Amygdala (tissue), 56 donors: ENCODE data around the gene CCDC27.

Experiments
- DNase-seq, 56 donors: peaks; one replicate each; lab custom pipeline; 2025; lab: John Stamatoyannopoulos, UW

CCDC27 gene

DNA sequence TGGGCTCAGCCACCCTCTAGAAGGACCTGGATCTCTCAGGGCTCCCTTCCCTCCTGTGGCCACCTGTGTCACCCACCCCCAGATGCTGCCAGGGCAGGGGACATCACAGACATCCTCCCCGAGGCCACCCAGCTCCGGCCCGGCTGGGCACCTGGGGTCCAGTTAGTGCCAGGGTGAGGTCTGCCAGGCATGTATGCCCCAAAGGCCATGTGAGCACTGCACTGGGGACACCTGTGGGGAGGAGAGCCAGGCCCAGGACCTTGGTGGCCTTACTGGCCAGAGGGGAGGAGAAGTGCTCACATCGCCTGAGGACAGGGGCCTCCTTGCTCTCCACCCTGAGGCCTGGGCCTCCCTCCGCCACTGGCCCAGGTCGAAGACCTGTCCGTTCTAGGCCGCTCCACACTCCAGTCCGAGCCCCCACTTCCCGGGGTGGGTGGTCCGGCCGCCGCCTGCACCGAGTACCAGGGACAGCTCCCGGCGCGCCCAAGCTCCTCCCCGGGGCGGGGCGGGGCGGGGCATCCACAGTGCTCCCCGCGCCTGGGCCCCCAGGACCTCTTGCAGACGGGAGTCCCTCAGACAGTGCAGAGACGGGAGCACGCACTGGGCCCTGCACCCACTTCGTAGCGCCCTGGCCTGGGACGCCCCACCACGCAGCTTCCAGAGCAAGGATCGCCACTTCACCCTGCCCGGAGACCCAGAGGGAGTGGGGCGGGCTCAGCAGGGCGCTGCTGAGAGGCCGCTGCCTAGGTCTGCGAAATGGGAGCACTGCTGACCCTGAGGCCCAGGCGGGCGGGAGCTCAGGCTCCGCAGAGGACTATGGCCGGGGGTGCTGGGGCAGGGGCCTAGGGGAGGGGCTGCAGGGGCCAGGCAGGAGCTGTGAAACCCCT is 34.3 kb upstream of the CCDC27 start:
- no peak for DNase-seq

DNA sequence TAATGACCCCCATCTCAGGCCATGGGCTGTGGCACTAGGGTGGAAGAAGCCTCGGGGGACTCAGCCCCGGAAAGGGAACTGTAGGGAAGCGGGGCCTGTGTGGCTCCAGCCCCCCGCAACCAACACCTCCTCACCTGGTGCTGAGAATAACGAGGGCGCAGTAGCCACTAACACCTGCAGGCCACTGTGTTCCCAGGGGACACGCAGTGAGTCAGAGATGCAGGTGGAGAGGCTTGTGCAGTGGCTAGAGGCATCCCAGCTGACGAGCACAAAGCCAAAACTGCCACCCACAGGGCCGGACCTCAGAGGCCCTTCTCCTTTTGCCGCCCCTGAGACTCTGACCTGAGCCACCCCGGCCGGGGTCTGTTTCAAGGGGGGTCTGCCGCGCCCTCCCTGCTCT is 33.5 kb upstream of the CCDC27 start:
- no peak for DNase-seq

DNA sequence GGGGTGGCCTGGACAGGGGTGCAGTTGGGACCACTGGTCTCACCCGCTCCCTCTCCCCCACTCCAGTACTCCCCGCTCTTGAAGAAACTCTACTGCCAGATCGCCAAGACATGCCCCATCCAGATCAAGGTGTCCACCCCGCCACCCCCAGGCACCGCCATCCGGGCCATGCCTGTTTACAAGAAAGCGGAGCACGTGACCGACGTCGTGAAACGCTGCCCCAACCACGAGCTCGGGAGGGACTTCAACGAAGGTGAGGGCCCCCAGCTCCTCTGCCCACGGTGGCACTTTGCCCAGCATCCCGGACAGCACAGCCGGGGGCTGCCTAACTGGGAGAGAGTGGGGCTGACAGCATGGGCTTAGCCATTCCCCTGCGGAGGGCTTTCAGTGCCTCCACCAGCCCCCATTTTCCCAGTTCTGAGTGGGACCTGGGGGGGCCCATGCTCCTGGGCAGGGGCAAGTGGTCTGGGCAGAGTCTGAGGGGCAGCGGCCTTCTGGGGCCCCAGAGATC is 30.2 kb upstream of the CCDC27 start:
- DNase-seq, result no peak

DNA sequence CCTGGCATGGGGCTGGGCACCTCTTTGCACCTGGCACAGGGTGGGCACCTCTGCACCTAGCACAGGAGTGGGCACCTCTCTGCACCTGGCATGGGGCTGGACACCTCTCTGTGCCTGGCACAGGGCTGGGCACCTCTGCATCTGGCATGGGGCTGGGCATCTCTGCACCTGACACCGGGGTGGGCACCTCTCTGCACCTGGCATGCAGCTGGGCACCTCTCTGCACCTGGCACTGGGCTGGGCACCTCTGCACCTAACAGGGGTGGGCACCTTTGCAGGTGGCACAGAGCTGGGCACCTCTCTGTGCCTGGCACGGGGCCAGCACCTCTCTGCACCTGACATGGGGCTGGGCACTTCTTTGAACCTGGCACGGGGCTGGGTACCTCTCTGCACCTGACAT is 29.4 kb upstream of the CCDC27 start:
- DNase-seq, result no peak

DNA sequence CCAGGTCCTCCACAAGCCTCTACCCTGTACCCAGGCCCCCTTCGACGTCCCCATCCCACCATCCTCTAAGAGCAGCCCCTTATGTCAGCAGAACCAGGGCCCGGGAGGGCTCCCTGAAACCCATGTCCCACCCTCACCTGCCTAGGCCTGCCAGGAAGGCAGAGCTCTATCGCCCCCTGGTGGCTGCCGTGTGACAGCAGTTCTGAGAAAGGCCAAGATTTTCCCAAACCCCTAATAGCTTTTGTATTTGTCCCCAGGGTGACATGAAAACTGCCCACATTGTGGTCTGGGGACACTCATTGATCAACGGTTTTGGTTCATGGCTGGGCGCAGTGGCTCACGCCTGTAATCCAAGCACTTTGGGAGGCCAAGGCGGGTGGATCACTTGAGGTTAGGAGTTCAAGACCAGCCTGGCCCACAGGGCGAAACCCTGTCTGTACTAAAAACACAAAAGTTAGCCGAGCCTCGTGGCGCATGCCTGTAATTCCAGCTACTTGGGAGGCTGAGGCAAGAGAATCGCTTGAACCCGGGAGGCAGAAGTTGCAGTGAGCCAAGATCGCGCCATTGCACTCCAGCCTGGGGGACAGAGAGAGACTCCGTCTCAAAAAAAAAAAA is 27.7 kb upstream of the CCDC27 start:
- peak in 45 of 56 donors; percentile 11 to 84 (median 47) for DNase-seq

DNA sequence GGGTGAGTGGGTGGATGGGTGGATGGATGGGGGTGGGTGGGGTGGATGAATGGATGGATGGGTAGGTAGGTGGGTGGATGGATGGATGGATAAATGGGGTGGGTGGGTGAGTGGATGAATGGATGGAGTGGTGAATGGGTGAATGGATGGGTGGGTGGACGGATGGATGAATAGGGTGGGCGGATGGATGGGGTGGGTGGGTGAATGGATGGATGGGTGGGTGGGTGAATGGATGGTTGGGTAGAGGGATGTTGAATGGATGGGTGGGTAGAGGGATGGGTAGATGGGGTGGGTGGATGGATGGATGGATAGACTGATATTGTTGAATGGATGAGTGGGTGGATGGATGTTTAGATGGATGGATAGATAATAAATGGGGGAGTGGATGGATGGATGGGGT is 26.9 kb upstream of the CCDC27 start:
- no peak for DNase-seq

DNA sequence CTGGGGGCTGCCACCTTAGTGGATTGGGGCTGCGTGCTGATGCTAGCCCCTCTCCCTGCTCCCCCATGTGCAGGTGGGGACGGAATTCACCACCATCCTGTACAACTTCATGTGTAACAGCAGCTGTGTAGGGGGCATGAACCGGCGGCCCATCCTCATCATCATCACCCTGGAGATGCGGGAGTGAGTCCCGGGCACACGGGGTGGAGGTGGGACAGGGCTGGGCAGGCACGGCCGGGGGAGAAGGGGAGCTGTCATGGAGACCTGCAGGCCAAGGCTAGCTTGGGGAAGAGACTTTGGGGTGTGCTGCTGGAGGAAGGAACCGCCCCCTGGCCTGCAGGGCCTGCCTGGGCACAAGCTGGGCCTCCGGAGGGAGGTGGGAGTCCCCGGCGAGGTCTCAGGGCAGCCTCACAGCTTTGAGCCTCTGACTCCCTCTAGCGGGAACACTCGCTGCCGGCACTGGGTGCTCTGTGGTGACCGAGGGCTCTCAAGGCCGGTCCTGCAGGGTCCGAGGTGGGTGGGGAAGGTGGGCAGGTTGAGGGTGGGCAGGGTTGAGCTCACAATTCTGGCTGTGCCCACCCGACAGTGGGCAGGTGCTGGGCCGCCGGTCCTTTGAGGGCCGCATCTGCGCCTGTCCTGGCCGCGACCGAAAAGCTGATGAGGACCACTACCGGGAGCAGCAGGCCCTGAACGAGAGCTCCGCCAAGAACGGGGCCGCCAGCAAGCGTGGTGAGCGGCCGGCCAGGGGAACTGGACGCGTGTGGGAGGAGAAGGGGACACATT is 25.0 kb upstream of the CCDC27 start:
- DNase-seq, result peak in 28 of 56 donors; percentile 18 to 69 (median 42)

DNA sequence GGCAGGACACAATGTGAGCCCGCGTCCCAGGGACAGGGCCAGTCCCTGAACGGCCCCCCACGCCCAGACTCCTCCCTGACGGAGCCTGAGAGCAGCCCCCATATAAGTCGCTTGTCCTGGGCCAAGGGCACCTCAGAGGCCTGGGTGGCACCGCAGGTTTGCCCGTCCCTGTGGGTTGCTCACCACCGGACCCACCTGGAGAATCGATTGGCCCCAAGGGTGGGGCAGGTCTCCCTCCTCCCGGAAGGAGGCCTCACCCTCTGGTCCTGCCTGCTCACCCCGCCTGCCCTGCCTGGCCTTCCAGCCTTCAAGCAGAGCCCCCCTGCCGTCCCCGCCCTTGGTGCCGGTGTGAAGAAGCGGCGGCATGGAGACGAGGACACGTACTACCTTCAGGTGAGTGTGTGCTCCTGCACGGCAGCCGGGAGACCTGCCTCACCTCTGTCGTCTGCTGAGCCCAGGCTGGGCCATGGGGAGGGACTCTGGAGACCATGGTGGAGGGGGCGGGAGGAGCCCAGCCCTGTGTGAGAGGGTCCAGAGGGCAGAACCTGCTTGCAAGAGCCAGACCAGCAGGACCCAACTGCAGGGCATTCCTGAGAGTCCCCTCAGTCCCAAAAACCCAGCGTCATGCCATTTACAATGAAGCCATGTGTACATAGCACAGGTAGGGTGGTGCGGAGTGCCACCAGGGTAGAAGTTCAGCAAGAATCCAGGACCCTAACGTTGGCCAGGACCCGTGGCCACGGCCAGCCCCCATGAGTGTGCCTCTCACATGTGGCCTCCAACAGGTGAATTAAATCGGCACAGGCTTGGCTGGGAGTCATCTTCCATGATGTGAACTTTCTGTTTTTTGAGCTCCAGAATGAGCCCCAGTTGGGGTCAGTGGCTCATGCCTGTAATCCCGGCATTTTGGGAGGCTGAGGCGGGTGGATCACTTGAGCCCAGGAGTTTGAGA is 24.1 kb upstream of the CCDC27 start:
- no peak for DNase-seq

DNA sequence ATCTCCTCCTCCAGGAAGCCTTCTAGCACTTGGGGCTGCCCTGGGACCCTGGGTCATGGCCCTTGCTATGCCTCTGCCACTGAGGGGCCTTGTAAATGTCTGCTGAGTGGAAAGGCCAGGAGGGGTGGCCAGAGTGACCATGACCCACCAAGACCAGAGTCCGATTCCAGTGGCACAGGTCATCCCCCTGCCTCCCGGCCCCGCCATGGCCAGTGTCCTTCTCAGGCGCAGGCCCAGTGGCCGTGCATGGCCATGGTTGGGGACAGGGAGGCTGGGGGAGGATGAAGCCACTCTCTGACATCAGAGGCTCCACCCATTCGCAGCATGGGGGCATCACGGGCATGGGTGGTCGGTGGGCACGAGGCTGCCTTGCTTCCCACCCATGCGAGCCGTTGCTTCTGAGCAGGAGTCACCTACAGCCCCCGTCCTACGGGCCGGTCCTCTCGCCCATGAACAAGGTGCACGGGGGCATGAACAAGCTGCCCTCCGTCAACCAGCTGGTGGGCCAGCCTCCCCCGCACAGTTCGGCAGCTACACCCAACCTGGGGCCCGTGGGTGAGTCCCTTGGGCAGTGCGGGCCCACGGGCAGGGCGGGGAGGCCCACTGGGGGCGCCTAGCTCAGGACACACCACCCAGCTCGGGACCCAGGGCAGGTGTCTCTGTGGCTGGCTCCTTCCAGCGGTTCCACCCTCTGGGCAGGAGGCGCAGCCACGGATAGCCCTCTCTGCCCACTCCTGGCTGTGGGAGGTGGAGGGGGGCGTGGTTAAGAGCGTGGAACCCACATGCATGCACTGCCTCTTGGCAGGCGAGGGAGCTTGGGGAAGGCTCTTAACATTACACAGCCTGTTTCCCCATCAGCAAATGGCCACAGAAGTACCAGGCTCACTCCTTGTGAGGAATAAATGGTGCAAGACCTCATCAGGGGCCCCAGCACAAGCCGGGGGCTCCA is 22.4 kb upstream of the CCDC27 start:
- DNase-seq, result no peak

DNA sequence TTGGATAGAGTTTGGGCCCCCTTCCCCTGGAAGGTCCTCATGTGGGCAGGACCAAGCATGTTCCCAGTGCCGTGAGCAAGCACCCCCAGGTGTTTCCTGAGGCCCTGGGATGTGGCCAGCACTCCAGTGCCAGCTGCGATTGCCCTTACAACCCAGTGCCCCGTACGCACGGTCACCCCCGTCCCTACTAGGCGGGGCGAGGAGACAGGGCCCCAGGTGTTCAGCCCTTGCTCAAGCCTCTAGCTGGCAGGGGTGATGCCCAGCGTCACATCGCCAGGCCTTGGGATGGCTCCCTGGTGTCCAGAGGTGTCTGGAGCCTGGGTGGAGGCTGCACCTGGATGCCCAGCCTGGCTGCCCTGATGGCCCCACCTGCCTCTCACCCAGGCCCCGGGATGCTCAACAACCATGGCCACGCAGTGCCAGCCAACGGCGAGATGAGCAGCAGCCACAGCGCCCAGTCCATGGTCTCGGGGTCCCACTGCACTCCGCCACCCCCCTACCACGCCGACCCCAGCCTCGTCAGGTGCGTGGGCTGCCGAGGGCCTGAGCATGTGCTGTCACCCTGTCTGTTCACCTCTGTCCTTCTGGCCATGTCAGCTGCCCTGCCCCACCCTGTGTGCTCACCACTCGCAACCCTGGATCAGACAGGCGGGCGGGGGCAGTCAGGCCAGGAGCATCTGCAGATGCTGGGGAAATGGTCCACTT is 21.6 kb upstream of the CCDC27 start:
- DNase-seq, result no peak

DNA sequence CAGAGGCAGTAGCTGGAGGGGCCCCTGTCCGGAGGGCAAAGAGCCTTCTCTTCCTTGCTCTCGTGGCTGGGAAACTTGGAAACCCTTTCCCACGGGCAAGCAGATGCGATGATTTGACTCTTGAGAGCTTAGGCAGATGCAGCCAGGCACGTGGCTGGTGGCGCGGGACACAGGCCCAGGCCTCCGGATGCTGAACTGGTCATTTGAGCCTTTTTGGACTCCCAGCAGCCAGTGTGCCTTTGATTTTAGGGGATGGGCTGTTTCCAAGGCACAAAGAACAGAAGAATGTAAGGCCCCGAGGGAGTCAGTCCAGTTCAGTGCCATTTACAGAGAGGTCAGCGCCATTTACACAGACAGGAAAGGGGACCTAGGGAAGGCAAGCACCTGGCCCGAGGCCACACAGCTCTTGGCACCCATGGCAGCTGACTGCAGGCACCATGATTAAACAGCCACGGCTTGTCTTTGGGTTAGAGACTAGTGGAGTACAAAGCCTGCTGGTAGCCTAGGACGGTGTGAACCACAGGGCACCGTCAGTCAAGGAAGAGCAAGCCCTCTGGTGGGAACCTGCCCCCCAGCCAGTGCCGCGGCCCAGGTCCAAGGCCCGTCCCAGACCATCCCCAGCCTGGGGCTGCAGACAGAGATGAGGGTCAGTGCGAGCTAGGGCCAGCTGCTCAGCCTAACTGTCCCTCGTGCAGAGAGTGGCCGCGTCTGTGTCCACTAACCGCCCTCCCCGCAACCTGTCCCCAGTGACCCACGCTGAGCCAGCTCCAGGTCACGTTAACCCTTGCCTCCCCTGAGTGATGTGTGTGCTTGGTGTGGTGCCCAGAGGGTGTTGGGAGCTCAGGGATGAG is 20.4 kb upstream of the CCDC27 start:
- DNase-seq, result peak in 27 of 56 donors; percentile 8 to 69 (median 41)

DNA sequence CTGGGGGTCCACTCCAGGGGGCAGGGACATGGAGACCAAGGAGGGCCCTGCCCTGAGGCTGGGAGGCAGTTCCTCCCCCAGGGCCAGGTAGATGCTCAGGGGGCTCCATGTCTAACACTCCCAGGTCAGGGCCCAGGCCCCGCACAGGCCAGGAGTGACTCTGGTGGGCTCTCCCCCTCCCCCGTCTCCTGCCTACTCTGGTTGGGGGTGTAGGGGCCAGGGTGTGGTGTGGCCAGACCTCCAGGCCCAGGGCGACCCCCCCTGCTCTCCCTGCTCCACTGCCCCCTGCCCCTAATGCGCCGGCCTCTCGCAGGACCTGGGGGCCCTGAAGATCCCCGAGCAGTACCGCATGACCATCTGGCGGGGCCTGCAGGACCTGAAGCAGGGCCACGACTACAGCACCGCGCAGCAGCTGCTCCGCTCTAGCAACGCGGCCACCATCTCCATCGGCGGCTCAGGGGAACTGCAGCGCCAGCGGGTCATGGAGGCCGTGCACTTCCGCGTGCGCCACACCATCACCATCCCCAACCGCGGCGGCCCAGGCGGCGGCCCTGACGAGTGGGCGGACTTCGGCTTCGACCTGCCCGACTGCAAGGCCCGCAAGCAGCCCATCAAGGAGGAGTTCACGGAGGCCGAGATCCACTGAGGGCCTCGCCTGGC is 19.7 kb upstream of the CCDC27 start:
- DNase-seq, result no peak

DNA sequence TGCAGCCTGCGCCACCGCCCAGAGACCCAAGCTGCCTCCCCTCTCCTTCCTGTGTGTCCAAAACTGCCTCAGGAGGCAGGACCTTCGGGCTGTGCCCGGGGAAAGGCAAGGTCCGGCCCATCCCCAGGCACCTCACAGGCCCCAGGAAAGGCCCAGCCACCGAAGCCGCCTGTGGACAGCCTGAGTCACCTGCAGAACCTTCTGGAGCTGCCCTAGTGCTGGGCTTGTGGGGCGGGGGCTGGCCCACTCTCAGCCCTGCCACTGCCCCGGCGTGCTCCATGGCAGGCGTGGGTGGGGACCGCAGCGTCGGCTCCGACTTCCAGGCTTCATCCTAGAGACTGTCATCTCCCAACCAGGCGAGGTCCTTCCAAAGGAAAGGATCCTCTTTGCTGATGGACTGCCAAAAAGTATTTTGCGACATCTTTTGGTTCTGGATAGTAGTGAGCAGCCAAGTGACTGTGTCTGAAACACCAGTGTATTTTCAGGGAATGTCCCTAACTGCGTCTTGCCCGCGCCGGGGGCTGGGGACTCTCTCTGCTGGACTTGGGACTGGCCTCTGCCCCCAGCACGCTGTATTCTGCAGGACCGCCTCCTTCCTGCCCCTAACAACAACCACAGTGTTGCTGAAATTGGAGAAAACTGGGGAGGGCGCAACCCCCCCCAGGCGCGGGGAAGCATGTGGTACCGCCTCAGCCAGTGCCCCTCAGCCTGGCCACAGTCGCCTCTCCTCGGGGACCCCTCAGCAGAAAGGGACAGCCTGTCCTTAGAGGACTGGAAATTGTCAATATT is 19.0 kb upstream of the CCDC27 start:
- DNase-seq, result no peak

DNA sequence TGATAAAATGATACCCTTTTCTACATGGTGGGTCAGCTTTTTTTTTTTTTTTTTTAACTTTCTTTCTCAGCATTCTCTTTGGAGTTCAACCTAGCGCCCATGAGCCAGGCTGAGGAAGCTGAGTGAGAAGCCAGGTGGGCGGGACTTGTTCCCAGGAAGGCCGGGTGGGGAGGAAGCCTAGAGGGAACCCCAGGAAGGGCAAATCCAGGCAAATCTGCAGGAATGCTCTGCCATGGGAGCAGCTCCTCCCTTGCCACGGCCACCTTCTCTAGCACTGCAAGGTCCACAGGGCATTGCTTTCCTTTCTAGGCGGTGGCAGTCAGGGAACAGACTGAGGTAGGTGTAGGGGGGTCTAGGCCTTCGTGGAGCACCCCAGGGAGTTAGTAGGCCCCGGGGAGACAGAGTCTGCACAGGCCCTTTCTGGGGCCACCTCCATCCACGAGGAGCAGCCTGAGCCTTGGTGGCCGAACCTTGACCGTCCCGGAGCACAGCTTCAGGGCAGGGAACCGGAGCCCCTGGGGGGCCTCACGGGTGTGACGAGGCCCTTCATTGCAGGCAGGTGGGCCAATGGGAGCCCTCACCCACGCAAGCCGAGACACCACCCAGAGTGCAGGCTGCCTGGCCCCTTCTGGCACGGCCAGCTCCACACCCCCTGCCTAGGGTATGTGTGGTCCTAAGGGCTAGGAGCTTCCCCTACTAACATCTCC is 18.2 kb upstream of the CCDC27 start:
- no peak for DNase-seq

DNA sequence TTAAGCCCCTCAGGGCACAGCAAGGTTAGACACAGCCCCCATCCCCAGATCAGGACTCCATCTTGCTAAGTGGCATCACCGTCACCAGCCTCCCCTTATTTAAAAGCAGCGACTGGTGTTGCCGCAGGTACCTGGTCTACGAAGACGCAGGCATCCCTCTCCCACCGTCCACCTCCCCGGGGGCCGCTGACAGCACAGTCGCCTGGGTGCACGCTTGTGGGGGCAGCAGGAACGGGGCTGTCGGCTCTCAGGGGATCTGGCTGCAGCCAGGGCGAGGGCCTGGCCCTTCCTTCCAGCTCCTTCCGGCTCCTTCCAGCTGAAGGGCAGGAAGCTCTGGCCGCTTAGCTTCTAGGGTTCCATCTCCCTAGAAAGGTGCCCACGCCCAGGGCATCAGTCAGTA is 17.6 kb upstream of the CCDC27 start:
- DNase-seq, result no peak
